ENCODE measurements around the gene SMARCC1.

Gene SMARCC1

GRCh38 chr3:47783673-47784072 lies 2.0 kb upstream of the SMARCC1 start:
- no peak for TF ChIP-seq CTCF (IDR thresholded peaks at IDR 0.05; ENCODE audit: low read length, missing control alignments)
- no peak overlapping the region for H3K4me3 ChIP-seq (replicated peaks; ENCODE audit: low read depth, low read length)
- DNase-seq (ENCODE audit: low read depth): no peak

- H3K4me3 ChIP-seq (replicated peaks; ENCODE audit: low read depth, low read length): peak overlapping the region; percentile 91
- no peak for TF ChIP-seq CTCF (IDR thresholded peaks at IDR 0.05; ENCODE audit: low read length, missing control alignments)
- no peak for DNase-seq (ENCODE audit: low read depth)
Observed at GRCh38 chr3:47782446-47783308, 984 bp upstream of the SMARCC1 start.

- peak; percentile 23 for DNase-seq (ENCODE audit: low read depth)
- peak overlapping the region; percentile 91 for H3K4me3 ChIP-seq (replicated peaks; ENCODE audit: low read depth, low read length)
- TF ChIP-seq CTCF (IDR thresholded peaks at IDR 0.05; ENCODE audit: low read length, missing control alignments): no peak
Observed at GRCh38 chr3:47780741-47781684, 680 bp downstream of the SMARCC1 start.

GRCh38 chr3:47778746-47779145 lies 2.9 kb downstream of the SMARCC1 start:
- no peak overlapping the region for H3K4me3 ChIP-seq (replicated peaks; ENCODE audit: low read depth, low read length)
- no peak for TF ChIP-seq CTCF (IDR thresholded peaks at IDR 0.05; ENCODE audit: low read length, missing control alignments)
- DNase-seq (ENCODE audit: low read depth): no peak

GRCh38 chr3:47772788-47773187 lies 8.9 kb downstream of the SMARCC1 start:
- TF ChIP-seq CTCF (IDR thresholded peaks at IDR 0.05; ENCODE audit: low read length, missing control alignments): no peak
- H3K4me3 ChIP-seq (replicated peaks; ENCODE audit: low read depth, low read length): no peak overlapping the region
- no peak for DNase-seq (ENCODE audit: low read depth)

- no peak for DNase-seq (ENCODE audit: low read depth)
- no peak overlapping the region for H3K4me3 ChIP-seq (replicated peaks; ENCODE audit: low read depth, low read length)
- TF ChIP-seq CTCF (IDR thresholded peaks at IDR 0.05; ENCODE audit: low read length, missing control alignments): no peak
Observed at GRCh38 chr3:47772047-47772446, 9.6 kb downstream of the SMARCC1 start.

Measured in fibroblast of pulmonary artery (primary cell).